HepG2 (cell line): Measurements from ENCODE around the gene DDAH2. TPM values are rescaled to one million over a fixed set of nuclear protein-coding genes. Genes with fewer than 3 reads are reported as not detected.

Experiments
- ATAC-seq: fragments of 200-7000 bp; cut with Tn5 transposase; 3 replicates; pipeline ENCODE4 v1.9.1; 2020; ENCODE audit warnings: mild to moderate bottlenecking, moderate library complexity
- BruUV-seq: library from RNA; stranded (reverse); fragments of 400-500 nt; replicated peaks from 2 replicates; lab custom pipeline; 2021; lab: Mats Ljungman, UMichigan
- CTCF ChIA-PET: fragments of 300-600 bp; formaldehyde crosslinking; extraction: SDS; loops from one replicate; lab custom pipeline; 2021; ENCODE audit warnings: low total read pairs, inconsistent platforms, low intra/inter-chr PET ratio; lab: Yijun Ruan, JAX
- POLR2A ChIA-PET: fragments of 350-600 bp; sonication (Branson Sonifier 250); formaldehyde crosslinking; loops from one replicate; lab custom pipeline; 2020; ENCODE audit warnings: antibody characterized with exemption, inconsistent platforms; lab: Yijun Ruan, JAX
- DNase-seq: peaks from one replicate; pipeline ENCODE4 v3.0.0-alpha.2; 2015; ENCODE audit warnings: low spot score
- FAIRE-seq: peaks from 3 replicates; lab custom pipeline; 2011; peaks lifted over from hg19 to GRCh38; lab: Jason Lieb, UNC
- H2AFZ ChIP-seq: one replicate; pipeline ENCODE4 v1.6.1; 2011; ENCODE audit warnings: low read length, inconsistent platforms
- H3K27ac ChIP-seq: fragments of 300-600 bp; 3 replicates; pipeline ENCODE4 v1.8.0; 2011; ENCODE audit warnings: mixed run types, mild to moderate bottlenecking, mixed read lengths, low read length, inconsistent platforms; ENCODE audit not compliant: insufficient read depth; ENCODE audit errors: extremely low read length
- H3K27me3 ChIP-seq, 2 experiments: fragments of 200-600 bp in 1 of 2; 2 replicates in 1 of 2; 3 replicates in 1 of 2; pipeline versions ENCODE4 v1.6.0 to v1.8.0; 2011; ENCODE audit warnings: low read length in 2 of 2, mild to moderate bottlenecking in 2 of 2, moderate library complexity in 2 of 2, inconsistent platforms in 1 of 2; ENCODE audit not compliant: insufficient read depth in 2 of 2, control insufficient read depth in 1 of 2
- H3K36me3 ChIP-seq, 2 experiments: fragments of 200-600 bp in 1 of 2; replicated peaks in 1 of 2; 2 replicates in 1 of 2; 3 replicates in 1 of 2; pipeline versions ENCODE4 v1.5.1 to v1.8.0; 2011; ENCODE audit warnings: low read length in 2 of 2, inconsistent platforms in 1 of 2; ENCODE audit not compliant: insufficient read depth in 2 of 2, control insufficient read depth in 1 of 2
- H3K4me1 ChIP-seq: 2 replicates; pipeline ENCODE4 v1.5.1; 2012; ENCODE audit warnings: low read length, inconsistent platforms; ENCODE audit not compliant: insufficient read depth
- H3K4me2 ChIP-seq: 2 replicates; pipeline ENCODE4 v1.6.0; 2011; ENCODE audit warnings: low read depth, low read length, inconsistent platforms
- H3K4me3 ChIP-seq, 3 experiments: fragments of 200-600 bp in 1 of 3; sonication (generic), shearing (Covaris generic) in 1 of 3; replicated peaks in 1 of 3; 2 replicates each; pipeline ENCODE4 v1.5.1; 2011 to 2016; ENCODE audit warnings: low read length in 3 of 3, inconsistent platforms in 2 of 3, low read depth in 2 of 3, mild to moderate bottlenecking in 2 of 3, control low read depth in 1 of 3, mixed read lengths in 1 of 3; ENCODE audit not compliant: insufficient read depth in 1 of 3
- H3K79me2 ChIP-seq: one replicate; pipeline ENCODE4 v1.6.1; 2011; ENCODE audit warnings: low read length, inconsistent platforms; ENCODE audit not compliant: insufficient read depth
- H3K9ac ChIP-seq: 2 replicates; pipeline ENCODE4 v1.6.0; 2011; ENCODE audit warnings: mild to moderate bottlenecking, low read depth, low read length, inconsistent platforms; ENCODE audit not compliant: insufficient read depth
- H3K9me3 ChIP-seq: 2 replicates; pipeline ENCODE4 v1.5.1; 2012; ENCODE audit warnings: mild to moderate bottlenecking, low read length
- H4K20me1 ChIP-seq: 2 replicates; pipeline ENCODE4 v1.6.0; 2011; ENCODE audit warnings: inconsistent platforms, mild to moderate bottlenecking, low read length, moderate library complexity; ENCODE audit not compliant: insufficient read depth
- CHCHD3 ChIP-seq: sonication (generic); formaldehyde crosslinking; IDR thresholded peaks from 2 replicates; pipeline ENCODE4 v1.8.0; 2022; ENCODE audit warnings: mild to moderate bottlenecking, missing genetic modification reagents, moderate library complexity
- FOSL2 ChIP-seq: sonication (generic); formaldehyde crosslinking; IDR thresholded peaks from 2 replicates; pipeline ENCODE4 v1.4.0; 2020; ENCODE audit warnings: missing genetic modification reagents
- HIVEP1 ChIP-seq: sonication (generic); formaldehyde crosslinking; IDR thresholded peaks from 2 replicates; pipeline ENCODE4 v1.4.0; 2020; ENCODE audit warnings: mild to moderate bottlenecking, missing genetic modification reagents
- HNRNPLL ChIP-seq: fragments of 200-400 bp; formaldehyde crosslinking; IDR thresholded peaks from 2 replicates; pipeline ENCODE4 v1.6.1; 2017; ENCODE audit warnings: mild to moderate bottlenecking, low read depth, low read length; ENCODE audit not compliant: poor library complexity, severe bottlenecking
- MAFK ChIP-seq, 2 experiments: IDR thresholded peaks in 1 of 2; conservative IDR thresholded peaks in 1 of 2; 2 replicates each; pipeline ENCODE4 v1.6.1; 2011; ENCODE audit warnings: improper control_type of control experiment in 2 of 2, low read length in 2 of 2
- MEIS2 ChIP-seq: sonication (generic); formaldehyde crosslinking; IDR thresholded peaks from 2 replicates; pipeline ENCODE4 v1.9.0; 2021; ENCODE audit warnings: mild to moderate bottlenecking, missing genetic modification reagents
- NPAS2 ChIP-seq: sonication (generic); formaldehyde crosslinking; IDR thresholded peaks from 2 replicates; pipeline ENCODE4 v1.8.0; 2022; ENCODE audit warnings: mild to moderate bottlenecking, missing genetic modification reagents, borderline replicate concordance
- POLR2A ChIP-seq, 2 experiments: IDR thresholded peaks; 2 replicates each; pipeline ENCODE4 v1.6.1; 2011; ENCODE audit warnings: low read depth in 2 of 2, low read length in 2 of 2, mild to moderate bottlenecking in 1 of 2, moderate library complexity in 1 of 2; ENCODE audit not compliant: insufficient read depth in 1 of 2
- POLR2AphosphoS5 ChIP-seq: IDR thresholded peaks from 2 replicates; pipeline ENCODE4 v1.6.1; 2012; ENCODE audit warnings: low read depth, low read length
- SMAD3 ChIP-seq: sonication (generic); formaldehyde crosslinking; IDR thresholded peaks from 2 replicates; pipeline ENCODE4 v1.4.0; 2020; ENCODE audit warnings: missing genetic modification reagents
- ZBTB43 ChIP-seq: sonication (generic); formaldehyde crosslinking; conservative IDR thresholded peaks from 2 replicates; pipeline ENCODE4 v1.4.0; 2020; ENCODE audit warnings: missing genetic modification reagents
- ZNF253 ChIP-seq: sonication (generic); formaldehyde crosslinking; IDR thresholded peaks from 2 replicates; pipeline ENCODE4 v1.8.0; 2022; ENCODE audit warnings: mild to moderate bottlenecking, missing genetic modification reagents, borderline replicate concordance
- ZNF296 ChIP-seq: sonication (generic); formaldehyde crosslinking; conservative IDR thresholded peaks from 2 replicates; pipeline ENCODE4 v1.5.0; 2020; ENCODE audit warnings: mild to moderate bottlenecking, missing genetic modification reagents
- ZNF550 ChIP-seq: sonication (generic); formaldehyde crosslinking; IDR thresholded peaks from 2 replicates; pipeline ENCODE4 v1.4.0; 2020; ENCODE audit warnings: mild to moderate bottlenecking, missing genetic modification reagents, borderline replicate concordance
- ZSCAN29 ChIP-seq: sonication (generic); formaldehyde crosslinking; conservative IDR thresholded peaks from 2 replicates; pipeline ENCODE4 v1.4.0; 2020; ENCODE audit warnings: mild to moderate bottlenecking, missing genetic modification reagents
- WGBS: methylation state at CpG from one replicate; pipeline ENCODE4 v1.1.6; 2017; ENCODE audit warnings: low lambda C conversion rate; 5-methylcytosine and 5-hydroxymethylcytosine counted together
- in situ Hi-C: cut with HindIII; loops from 2 replicates; pipeline ENCODE4 v1.10.0; 2017; ENCODE audit warnings: low pct_unique_long_range_greater_than_20kb; ENCODE audit not compliant: extremely low pct_ligation_motif_present
- intact Hi-C: fragments of 100-400 bp; cut with micrococcal nuclease; formaldehyde crosslinking; loops from one replicate; pipeline ENCODE4 v1.10.0; 2022; ENCODE audit not compliant: unreplicated experiment
- polyA plus RNA-seq, 8 experiments: library from polyadenylated mRNA; depleted of rRNA in 3 of 8; stranded (reverse) in 7 of 8; unstranded in 1 of 8; fragments of >200 nt; fragmentation: Illumina TruSeq in 4 of 8; extraction: Trizol in 4 of 8; gene quantifications; 2 replicates each; pipeline versions ENCODE4 v1.2.1 to v1.2.3, GENCODE V29; 2011 to 2016; ENCODE audit warnings: low read depth in 4 of 8, missing spikeins in 1 of 8, mixed read lengths in 1 of 8; ENCODE audit not compliant: insufficient read depth in 1 of 8
- total RNA-seq, 5 experiments: library from RNA; depleted of rRNA; stranded (reverse); fragments of >200 nt; fragmentation: Illumina TruSeq; extraction: Trizol; gene quantifications; 2 replicates each; pipeline ENCODE4 v1.2.3, GENCODE V29; 2016; ENCODE audit warnings: low read depth in 1 of 5

DDAH2 gene
- total and polyA plus RNA-seq, 2 of the 13 experiments (the other 11 are each of a cell fraction or from before 2014, with no cell fraction given): 16.4 to 21.1 TPM

GRCh38 chr6:31727034-31727716 lies 1.9 kb downstream of the DDAH2 start:
- H3K4me1 ChIP-seq: peaks cover 33% of the 10 kb centered on the region
- H3K79me2 ChIP-seq: no peaks in the 10 kb centered on the region
- no peak overlapping the region for H3K4me2 ChIP-seq
- H2AFZ ChIP-seq: no peak overlapping the region
- ATAC-seq: no peak
- peak in 1 of 2 experiments; percentile 24; a peak in 2 of 4 replicates for TF ChIP-seq MAFK (conservative IDR thresholded peaks at IDR 0.05 in 1 of 2, IDR thresholded peaks at IDR 0.05 in 1 of 2; ENCODE audit: low read length in 2 of 2)
- no peak for TF ChIP-seq ZNF550
- in situ Hi-C loops (no loop called here), intact Hi-C loops (no loop called here)
- no peak for FAIRE-seq
- peaks cover 11% of the 10 kb centered on the region; the same call in 1 of the 2 replicates for H4K20me1 ChIP-seq
- CTCF ChIA-PET: interaction anchor here (4.2 kb wide), 1 partner anchor 43 kb away, joined by 74 read pairs; no protein-coding TSS in a partner anchor
- POLR2A ChIA-PET: interaction anchor here (2.1 to 6.1 kb wide), 2 partner anchors 12 to 43 kb away, joined by 11 to 122 read pairs; partner anchors contain the start of genes CLIC1 and MSH5
- no peaks in the 10 kb centered on the region for H3K9me3 ChIP-seq
- no TSS peak for BruUV-seq
- H3K27ac ChIP-seq: no peak overlapping the region
- DNase-seq: no peak
- H3K27me3 ChIP-seq: peaks cover 0 to under 1% of the 10 kb centered on the region in 2 experiments; a peak in 2 of 5 replicates
- H3K36me3 ChIP-seq: peaks cover 14 to 18% of the 10 kb centered on the region in 2 experiments
- H3K4me3 ChIP-seq: no peak overlapping the region
- WGBS: 84% methylated on average over 7 of the region's 7 CpGs
- no peak overlapping the region for H3K9ac ChIP-seq

- WGBS: 85% methylated on average over 12 of the region's 12 CpGs
- Histone ChIP-seq H3K27ac (no peak overlapping the region), H3K4me2 (no peak overlapping the region), H2AFZ (no peak overlapping the region), H3K79me2 (no peaks in the 10 kb centered on the region), H3K36me3 (peaks cover 5 to 7% of the 10 kb centered on the region in 2 experiments; a peak in 4 of 5 replicates), H3K9ac (no peak overlapping the region), H3K4me3 (no peak overlapping the region), H3K27me3 (peaks cover 0 to 15% of the 10 kb centered on the region in 2 experiments; a peak in 4 of 5 replicates), H3K9me3 (no peaks in the 10 kb centered on the region), H4K20me1 (peaks cover 6% of the 10 kb centered on the region; the same call in 1 of the 2 replicates), H3K4me1 (peaks cover 20% of the 10 kb centered on the region; the same call in 1 of the 2 replicates)
- TF ChIP-seq CHCHD3 (no peak), NPAS2 (CRISPR knock-in tag) (no peak), FOSL2 (CRISPR knock-in tag) (no peak), ZSCAN29 (CRISPR knock-in tag) (no peak), POLR2A (IDR thresholded peaks at IDR 0.05; ENCODE audit: insufficient read depth in 1 of 2, low read depth in 2 of 2, low read length in 2 of 2) (0 out of 4 replicates have a peak, but pooled peaks of 1 of the 2 experiments have one; percentile 12), ZNF296 (CRISPR knock-in tag) (no peak), MEIS2 (CRISPR knock-in tag) (no peak), POLR2AphosphoS5 (0 out of 2 replicates have a peak, but pooled peaks have one; percentile 25), HNRNPLL (no peak), SMAD3 (CRISPR knock-in tag) (no peak), HIVEP1 (CRISPR knock-in tag) (no peak), ZNF253 (CRISPR knock-in tag) (no peak), ZBTB43 (CRISPR knock-in tag) (no peak)
- DNase-seq (no peak), ATAC-seq (no peak), FAIRE-seq (no peak)
- no TSS peak for BruUV-seq
- ChIA-PET POLR2A (interaction anchor here (0.9 to 2.7 kb wide), 3 partner anchors 11 to 102 kb away, joined by 3 to 11 read pairs (median 3); partner anchors contain the start of genes HSPA1B and LY6G6D), CTCF (interaction anchor here (0.8 kb wide), 1 partner anchor 65 kb away, joined by 3 read pairs; no protein-coding TSS in a partner anchor)
- intact Hi-C loops: no loop called here
- in situ Hi-C loops: no loop called here
Observed at GRCh38 chr6:31725502-31726350, 3.4 kb downstream of the DDAH2 start.
